ENCODE results near the gene DLGAP4. TPM values are rescaled to one million over a fixed set of nuclear protein-coding genes. Genes with fewer than 3 reads are reported as not detected.

The DLGAP4 gene
- total and polyA plus RNA-seq, 2 of the 8 experiments (the other 6 are each of a cell fraction or from before 2014, with no cell fraction given): 41.2 to 57.2 TPM

DNA sequence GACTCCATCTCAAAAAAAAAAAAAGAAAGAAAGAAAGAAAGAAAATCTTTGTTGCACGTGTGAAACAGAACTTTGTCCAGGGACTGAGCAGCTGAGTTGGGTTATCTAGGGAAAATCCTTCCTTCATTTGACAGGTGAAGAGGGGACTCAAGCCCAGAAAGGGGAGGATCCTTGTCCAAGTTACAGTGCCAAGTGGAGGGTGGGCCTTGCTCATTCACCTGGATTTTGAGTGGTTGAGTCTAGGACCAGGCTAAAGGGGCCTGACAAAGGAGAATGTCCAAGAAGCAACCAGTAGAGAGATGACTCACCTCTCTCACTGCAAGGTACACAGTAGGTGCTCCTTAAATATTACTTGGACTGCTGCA, 269.9 kb downstream of the DLGAP4 start (continued):
- TF ChIP-seq SIN3A (conservative IDR thresholded peaks at IDR 0.05 in 1 of 2, IDR thresholded peaks at IDR 0.05 in 1 of 2; ENCODE audit: low read depth in 1 of 2, low read length in 2 of 2) (no peak), SIX5 (IDR thresholded peaks at IDR 0.05; ENCODE audit: low read depth, low read length) (no peak), BRCA1 (IDR thresholded peaks at IDR 0.05; ENCODE audit: low read depth, low read length) (no peak), RNF2 (IDR thresholded peaks at IDR 0.05; ENCODE audit: borderline replicate concordance, low read depth, low read length, missing control alignments, poor library complexity, severe bottlenecking) (no peak), BCL11A (IDR thresholded peaks at IDR 0.05; ENCODE audit: low read depth in 2 of 2, low read length in 2 of 2) (no peak)
- TF ChIP-seq, protein P1, sequence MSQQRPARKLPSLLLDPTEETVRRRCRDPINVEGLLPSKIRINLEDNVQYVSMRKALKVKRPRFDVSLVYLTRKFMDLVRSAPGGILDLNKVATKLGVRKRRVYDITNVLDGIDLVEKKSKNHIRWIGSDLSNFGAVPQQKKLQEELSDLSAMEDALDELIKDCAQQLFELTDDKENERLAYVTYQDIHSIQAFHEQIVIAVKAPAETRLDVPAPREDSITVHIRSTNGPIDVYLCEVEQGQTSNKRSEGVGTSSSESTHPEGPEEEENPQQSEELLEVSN (IDR thresholded peaks at IDR 0.05): no peak

Small RNAs within 50 kb of the gene (small RNA-seq; reads per million reads assigned to genes)
- gene RF00017 (ENCODE audit: insufficient read depth): not detected

Other genes starting within 250 kb of the DLGAP4 start
- 36.0 and 42.0 TPM in 2 replicates for gene EPB41L1, start 151.6 kb upstream of the DLGAP4 start, total RNA-seq (2021; fragmentation: NEBNext Ultra II Directional; extraction: Animal tissue kit (Norgen Biotek cat#: 25700))
- gene EPB41L1, start 151.6 kb upstream of the DLGAP4 start, polyA plus RNA-seq (2011; rRNA removed): 14.8 and 23.1 TPM in 2 replicates
- 25.4 and 25.5 TPM in 2 replicates for gene AAR2, start 69.9 kb upstream of the DLGAP4 start, total RNA-seq (2021; fragmentation: NEBNext Ultra II Directional; extraction: Animal tissue kit (Norgen Biotek cat#: 25700))
- 34.7 and 36.1 TPM in 2 replicates for gene AAR2, start 69.9 kb upstream of the DLGAP4 start, polyA plus RNA-seq (2011; rRNA removed)
- 193 TPM in 2 replicates for gene MYL9, start 235.2 kb downstream of the DLGAP4 start, total RNA-seq (2021; fragmentation: NEBNext Ultra II Directional; extraction: Animal tissue kit (Norgen Biotek cat#: 25700))
- gene MYL9, start 235.2 kb downstream of the DLGAP4 start, polyA plus RNA-seq (2011; rRNA removed): 26.8 and 33.6 TPM in 2 replicates

All from H1 (cell line).